Trophoblast cell (in vitro differentiated cells and primary cell): ENCODE results near the gene SMIM36.

Experiments used
- DNase-seq, 2 donors: peaks; one replicate each; pipeline ENCODE4 v3.0.0-alpha.2; 2016
- H2AFZ ChIP-seq: 2 replicates; pipeline ENCODE4 v1.6.1; 2013; ENCODE audit warnings: low read length, moderate library complexity, mild to moderate bottlenecking; ENCODE audit not compliant: insufficient read depth, poor library complexity
- H2AK5ac ChIP-seq: 2 replicates; pipeline ENCODE4 v1.6.1; 2013; ENCODE audit warnings: mild to moderate bottlenecking, low read length
- H2BK120ac ChIP-seq: 2 replicates; pipeline ENCODE4 v1.6.1; 2013; ENCODE audit warnings: low read length, mild to moderate bottlenecking, moderate library complexity; ENCODE audit not compliant: insufficient read depth, poor library complexity
- H2BK12ac ChIP-seq: 2 replicates; pipeline ENCODE4 v1.6.1; 2013; ENCODE audit warnings: mild to moderate bottlenecking, low read length, moderate library complexity
- H2BK5ac ChIP-seq: 2 replicates; pipeline ENCODE4 v1.6.1; 2013; ENCODE audit warnings: low read length, low read depth, moderate library complexity, mild to moderate bottlenecking; ENCODE audit not compliant: poor library complexity
- H3K14ac ChIP-seq: 2 replicates; pipeline ENCODE4 v1.6.1; 2013; ENCODE audit warnings: mild to moderate bottlenecking, low read length
- H3K18ac ChIP-seq: 2 replicates; pipeline ENCODE4 v1.6.1; 2013; ENCODE audit warnings: mild to moderate bottlenecking, low read length
- H3K23ac ChIP-seq: 2 replicates; pipeline ENCODE4 v1.6.1; 2013; ENCODE audit warnings: low read length
- H3K27ac ChIP-seq: 2 replicates; pipeline ENCODE4 v1.5.1; 2013; ENCODE audit warnings: low read depth, mild to moderate bottlenecking, inconsistent platforms, low read length, moderate library complexity
- H3K27me3 ChIP-seq: 2 replicates; pipeline ENCODE4 v1.6.1; 2013; ENCODE audit warnings: inconsistent platforms, mild to moderate bottlenecking, low read length, moderate library complexity; ENCODE audit not compliant: insufficient read depth
- H3K36me3 ChIP-seq, 2 experiments: 1 replicate in 1 of 2; 2 replicates in 1 of 2; pipeline ENCODE4 v1.6.1; 2013; ENCODE audit warnings: low read length in 2 of 2, mild to moderate bottlenecking in 2 of 2, moderate library complexity in 1 of 2; ENCODE audit not compliant: insufficient read depth in 2 of 2, control insufficient read depth in 1 of 2
- H3K4ac ChIP-seq: 2 replicates; pipeline ENCODE4 v1.6.1; 2013; ENCODE audit warnings: low read depth, mild to moderate bottlenecking, low read length, moderate library complexity
- H3K4me1 ChIP-seq, 2 experiments: 1 replicate in 1 of 2; 2 replicates in 1 of 2; pipeline ENCODE4 v1.6.1; 2013; ENCODE audit warnings: low read length in 2 of 2, mild to moderate bottlenecking in 2 of 2, moderate library complexity in 1 of 2; ENCODE audit not compliant: insufficient read depth in 2 of 2, control insufficient read depth in 1 of 2
- H3K4me2 ChIP-seq: 2 replicates; pipeline ENCODE4 v1.6.1; 2013; ENCODE audit warnings: inconsistent platforms, mild to moderate bottlenecking, low read length, moderate library complexity
- H3K4me3 ChIP-seq: 2 replicates; pipeline ENCODE4 v1.5.1; 2013; ENCODE audit warnings: mild to moderate bottlenecking, low read depth, low read length, inconsistent platforms
- H3K79me1 ChIP-seq: one replicate; pipeline ENCODE4 v1.6.1; 2013; ENCODE audit warnings: low read length
- H3K79me2 ChIP-seq: 2 replicates; pipeline ENCODE4 v1.6.1; 2013; ENCODE audit warnings: low read length, mild to moderate bottlenecking; ENCODE audit not compliant: control insufficient read depth, insufficient read depth, poor library complexity
- H3K9ac ChIP-seq: 2 replicates; pipeline ENCODE4 v1.6.1; 2013; ENCODE audit warnings: mild to moderate bottlenecking, low read length
- H3K9me3 ChIP-seq: 2 replicates; pipeline ENCODE4 v1.6.1; 2013; ENCODE audit warnings: low read depth, mild to moderate bottlenecking, control low read depth, inconsistent platforms, low read length; ENCODE audit not compliant: insufficient read depth
- H4K12ac ChIP-seq: 2 replicates; pipeline ENCODE4 v1.6.1; 2013; ENCODE audit warnings: low read depth, mild to moderate bottlenecking, low read length, moderate library complexity
- H4K8ac ChIP-seq: 2 replicates; pipeline ENCODE4 v1.6.1; 2013; ENCODE audit warnings: low read depth, mild to moderate bottlenecking, low read length, moderate library complexity
- H4K91ac ChIP-seq: one replicate; pipeline ENCODE4 v1.6.1; 2013; ENCODE audit warnings: low read depth, mild to moderate bottlenecking, low read length, moderate library complexity
- WGBS: extraction: QIAGEN DNeasy Blood & Tissue Kit; methylation state at CpG from one replicate; pipeline ENCODE4 v1.1.7; 2013; ENCODE audit warnings: missing lambda C conversion rate; ENCODE audit not compliant: insufficient read length, insufficient coverage; ENCODE audit errors: extremely low coverage; 5-methylcytosine and 5-hydroxymethylcytosine counted together

The SMIM36 gene

DNA sequence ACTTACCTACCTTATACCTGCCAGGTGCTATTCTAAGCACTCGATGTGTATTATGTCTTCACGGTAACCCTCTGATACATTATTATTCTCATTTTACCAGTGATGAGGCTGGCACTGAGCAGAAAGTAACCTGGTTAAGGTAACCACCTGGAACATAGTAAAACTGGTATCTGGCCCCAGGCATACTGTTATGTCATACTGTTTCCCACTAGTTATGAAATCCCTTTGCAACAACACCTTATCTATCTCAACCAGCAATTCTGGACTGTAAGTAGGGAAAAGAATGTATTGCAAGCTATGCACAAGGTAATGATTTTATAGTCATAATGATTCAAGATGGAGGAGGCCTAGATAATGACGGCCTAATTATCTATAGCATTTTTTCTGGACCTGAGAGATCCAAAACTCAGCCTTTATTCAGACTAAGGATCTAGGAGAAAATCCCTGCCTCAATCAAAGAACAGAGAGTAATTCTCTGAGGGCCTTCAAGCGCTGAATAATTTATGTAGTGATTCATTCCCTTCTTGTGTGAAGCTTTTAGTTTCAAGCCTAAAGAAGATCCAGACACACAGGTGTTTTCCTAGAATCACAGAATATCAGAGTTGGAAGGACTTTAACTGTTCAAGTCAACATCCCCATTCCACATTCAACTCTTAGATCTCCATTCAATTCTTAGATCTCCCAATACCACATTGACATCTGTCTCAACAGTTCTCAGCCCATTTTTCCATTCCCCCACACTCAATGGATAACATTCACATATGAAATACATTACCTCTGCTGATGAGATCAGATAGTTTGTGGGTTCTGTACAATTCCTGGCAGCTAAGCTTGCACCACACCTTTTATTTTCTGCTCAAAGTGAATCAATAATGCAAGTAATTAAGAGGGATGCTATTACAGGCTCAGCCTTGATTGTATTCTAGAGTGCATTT, 74.8 kb downstream of the SMIM36 start:
- no peak overlapping the region for H2BK5ac ChIP-seq
- H2AK5ac ChIP-seq = no peak overlapping the region
- no peak overlapping the region for H4K91ac ChIP-seq
- H3K9ac ChIP-seq = no peak overlapping the region
- H3K4me2 ChIP-seq = no peak overlapping the region
- H3K27ac ChIP-seq = no peak overlapping the region
- peaks cover 19% of the 10 kb centered on the region for H3K79me1 ChIP-seq
- H4K8ac ChIP-seq = no peak overlapping the region
- H3K79me2 ChIP-seq = no peaks in the 10 kb centered on the region
- no peak overlapping the region for H4K12ac ChIP-seq
- no peak overlapping the region for H2BK120ac ChIP-seq
- H3K18ac ChIP-seq = no peak overlapping the region
- no peak overlapping the region for H3K4me3 ChIP-seq
- no peaks in the 10 kb centered on the region for H3K27me3 ChIP-seq
- H3K4ac ChIP-seq = no peak overlapping the region
- no peaks in the 10 kb centered on the region for H3K36me3 ChIP-seq
- no peak overlapping the region for H3K23ac ChIP-seq
- no peak overlapping the region for H2AFZ ChIP-seq
- no peak overlapping the region for H2BK12ac ChIP-seq
- WGBS = no CpG with 5 or more reads among the region's 4 CpGs
- H3K9me3 ChIP-seq = no peaks in the 10 kb centered on the region
- no peak overlapping the region for H3K14ac ChIP-seq
- peaks cover 14 to 17% of the 10 kb centered on the region in 2 experiments for H3K4me1 ChIP-seq
- DNase-seq = peak; percentile 76 to 93

DNA sequence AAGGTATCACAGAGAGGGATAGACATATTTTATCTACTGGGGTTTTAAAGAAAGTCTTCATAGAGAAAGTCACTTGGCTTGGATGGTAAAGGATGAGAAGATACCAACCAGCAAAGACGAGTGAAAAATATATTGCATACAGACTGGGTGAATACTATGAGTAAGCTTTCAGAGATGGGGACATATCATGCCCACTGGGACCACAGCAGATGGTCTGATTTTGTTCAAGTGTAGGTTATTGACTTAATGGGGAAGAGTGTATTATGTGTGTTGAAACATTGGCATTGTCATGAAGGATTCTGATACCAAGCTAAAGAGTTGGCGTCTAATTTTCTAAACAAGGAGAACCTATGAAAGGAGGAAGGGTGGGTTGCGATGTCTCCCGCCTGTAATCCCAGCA, 75.8 kb downstream of the SMIM36 start:
- Histone ChIP-seq H4K12ac (no peak overlapping the region), H3K27ac (no peak overlapping the region), H3K79me1 (peaks cover 19% of the 10 kb centered on the region), H3K79me2 (no peaks in the 10 kb centered on the region), H3K27me3 (no peaks in the 10 kb centered on the region), H3K4me1 (peaks cover 14 to 17% of the 10 kb centered on the region in 2 experiments), H3K36me3 (no peaks in the 10 kb centered on the region), H2AK5ac (no peak overlapping the region), H3K9ac (no peak overlapping the region), H3K23ac (no peak overlapping the region), H3K4ac (no peak overlapping the region), H2BK12ac (no peak overlapping the region), H2BK120ac (no peak overlapping the region), H2AFZ (no peak overlapping the region), H3K4me3 (no peak overlapping the region), H4K8ac (no peak overlapping the region), H3K14ac (no peak overlapping the region), H3K4me2 (no peak overlapping the region), H4K91ac (no peak overlapping the region), H3K9me3 (no peaks in the 10 kb centered on the region), H3K18ac (no peak overlapping the region), H2BK5ac (no peak overlapping the region)
- no CpG with 5 or more reads among the region's 4 CpGs for WGBS
- no peak for DNase-seq

DNA sequence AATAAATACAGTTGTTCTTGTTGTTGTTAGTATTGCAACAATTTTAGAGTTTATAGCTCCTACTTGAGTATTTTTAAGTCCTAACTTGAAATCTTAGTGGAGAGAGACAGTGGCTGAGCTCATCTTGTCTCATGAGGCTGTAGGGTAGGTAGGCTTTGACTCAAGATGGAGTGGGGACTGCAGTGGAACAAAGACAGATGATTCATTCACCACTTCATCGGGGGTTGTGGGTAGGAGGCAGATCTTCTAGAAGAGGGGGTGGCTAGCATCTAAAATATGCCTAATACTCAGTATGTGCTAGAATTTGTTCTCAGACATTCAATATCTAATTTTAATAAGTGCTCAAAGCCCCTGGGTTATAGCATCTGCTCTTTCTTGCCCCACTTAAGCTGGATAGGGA, 76.5 kb downstream of the SMIM36 start:
- no peak overlapping the region for H4K8ac ChIP-seq
- H2AFZ ChIP-seq = no peak overlapping the region
- no peak overlapping the region for H2AK5ac ChIP-seq
- H3K4me2 ChIP-seq = no peak overlapping the region
- no peak overlapping the region for H3K4me3 ChIP-seq
- no peak overlapping the region for H3K4ac ChIP-seq
- no peaks in the 10 kb centered on the region for H3K27me3 ChIP-seq
- no peaks in the 10 kb centered on the region for H3K36me3 ChIP-seq
- peaks cover 19% of the 10 kb centered on the region for H3K79me1 ChIP-seq
- H2BK120ac ChIP-seq = peak overlapping the region; percentile 56
- H2BK12ac ChIP-seq = peak overlapping the region; percentile 21
- WGBS = no CpG with 5 or more reads among the region's 1 CpG
- DNase-seq = no peak
- no peak overlapping the region for H3K14ac ChIP-seq
- no peak overlapping the region for H4K91ac ChIP-seq
- H3K27ac ChIP-seq = no peak overlapping the region
- H3K4me1 ChIP-seq = peaks cover 14 to 17% of the 10 kb centered on the region in 2 experiments
- no peak overlapping the region for H2BK5ac ChIP-seq
- H3K23ac ChIP-seq = no peak overlapping the region
- H3K18ac ChIP-seq = no peak overlapping the region
- H3K9me3 ChIP-seq = no peaks in the 10 kb centered on the region
- no peak overlapping the region for H3K9ac ChIP-seq
- H3K79me2 ChIP-seq = no peaks in the 10 kb centered on the region
- H4K12ac ChIP-seq = no peak overlapping the region

DNA sequence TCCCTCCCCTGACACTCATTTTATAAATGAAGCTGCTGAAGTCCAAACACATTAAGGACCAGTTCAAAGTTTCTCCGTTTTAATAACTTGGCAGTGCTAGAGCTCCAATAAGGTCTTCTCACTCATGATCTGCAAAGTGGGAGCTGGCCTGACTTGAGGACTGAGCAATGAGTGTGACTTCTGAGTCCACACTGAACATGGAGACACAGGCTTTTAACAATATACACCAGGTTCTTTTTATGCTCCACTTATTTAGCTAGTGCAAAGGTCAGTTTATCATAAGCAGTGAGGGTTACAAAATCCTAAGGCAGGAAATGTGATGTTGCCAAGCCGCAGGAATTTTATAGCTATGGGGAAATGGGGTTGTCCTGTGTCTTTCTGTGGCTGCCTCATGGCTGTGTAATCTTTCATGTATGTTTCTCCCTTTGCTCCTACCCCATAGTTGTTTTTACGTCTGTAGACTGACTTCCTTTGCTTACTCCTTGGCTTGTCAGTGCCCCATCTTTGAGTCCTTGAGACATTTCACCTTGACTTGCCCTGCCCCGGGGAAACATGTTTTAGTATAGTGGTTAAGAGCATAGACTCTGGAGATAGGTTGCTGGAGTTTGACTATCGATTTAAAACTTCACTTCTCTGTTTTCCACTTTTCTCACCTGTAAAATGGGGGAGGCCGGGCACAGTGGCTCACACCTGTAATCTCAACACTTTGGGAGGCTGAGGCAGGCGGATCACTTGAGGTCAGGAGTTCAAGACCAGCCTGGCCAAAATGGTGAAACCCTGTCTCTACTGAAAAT, 77.4 kb downstream of the SMIM36 start:
- H3K4ac ChIP-seq = peak overlapping the region; percentile 86
- H3K4me2 ChIP-seq = peak overlapping the region; percentile 42
- no peak overlapping the region for H3K9ac ChIP-seq
- H3K9me3 ChIP-seq = no peaks in the 10 kb centered on the region
- H2AK5ac ChIP-seq = peak overlapping the region; percentile 30
- H3K14ac ChIP-seq = peak overlapping the region; percentile 72
- no peak overlapping the region for H4K12ac ChIP-seq
- no peaks in the 10 kb centered on the region for H3K79me2 ChIP-seq
- H3K23ac ChIP-seq = no peak overlapping the region
- H4K8ac ChIP-seq = peak overlapping the region; percentile 62
- H2AFZ ChIP-seq = no peak overlapping the region
- no peaks in the 10 kb centered on the region for H3K27me3 ChIP-seq
- no peaks in the 10 kb centered on the region for H3K36me3 ChIP-seq
- H2BK120ac ChIP-seq = peak overlapping the region; percentile 90
- H4K91ac ChIP-seq = peak overlapping the region; percentile 89
- peaks cover 14 to 17% of the 10 kb centered on the region in 2 experiments for H3K4me1 ChIP-seq
- peak overlapping the region; percentile 96 for H2BK5ac ChIP-seq
- DNase-seq = peak; percentile 76 to 87
- peaks cover 19% of the 10 kb centered on the region for H3K79me1 ChIP-seq
- H3K4me3 ChIP-seq = no peak overlapping the region
- peak overlapping the region; percentile 91 for H3K27ac ChIP-seq
- peak overlapping the region; percentile 71 for H3K18ac ChIP-seq
- peak overlapping the region; percentile 92 for H2BK12ac ChIP-seq
- no CpG with 5 or more reads among the region's 7 CpGs for WGBS
